ENCODE data around the gene RTN4R. TPM values are rescaled to one million over a fixed set of nuclear protein-coding genes. Genes with fewer than 3 reads are reported as not detected.

RTN4R gene
- total and polyA plus RNA-seq, 2 experiments from 2014 or later: 10.6 to 38.4 TPM

DNA sequence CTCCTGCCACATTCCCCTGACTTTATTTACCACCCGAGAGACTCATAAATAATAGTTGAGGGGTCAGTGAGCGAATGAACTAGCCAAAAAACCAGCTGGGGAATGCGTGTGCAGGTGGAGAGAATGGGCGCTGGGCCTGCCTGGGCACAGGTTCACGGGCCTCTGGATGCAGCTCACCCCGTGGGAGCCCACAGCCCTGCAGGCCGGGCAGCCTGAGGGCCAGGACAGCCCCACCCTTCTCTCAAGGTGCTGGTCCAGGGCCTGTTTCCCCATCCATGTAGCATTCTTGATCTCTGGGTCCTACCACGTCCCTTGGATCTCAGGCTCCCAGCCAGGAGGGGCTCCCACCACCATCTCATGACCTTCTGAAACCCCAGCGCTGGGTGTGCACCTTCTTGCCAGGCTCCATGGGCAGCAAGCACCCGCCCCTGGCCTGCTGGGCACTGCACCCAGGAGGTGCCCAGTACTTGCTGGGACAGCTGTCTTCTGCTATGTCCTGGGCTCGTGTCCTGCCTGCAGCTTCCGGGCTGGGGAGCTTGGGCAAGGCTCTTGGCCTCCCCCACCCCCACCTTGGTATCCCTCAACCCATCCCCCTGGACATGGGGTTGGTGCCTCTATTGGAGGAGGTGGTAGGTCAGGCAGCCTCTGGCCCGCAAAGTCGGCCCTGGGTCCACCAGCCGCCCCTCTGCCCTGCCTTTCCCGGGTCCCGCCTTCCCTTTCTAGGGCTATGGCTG lies 74.2 kb downstream of the RTN4R start:
- ATAC-seq (no peak), DNase-seq (ENCODE audit: low spot score) (no peak)
- Histone ChIP-seq H3K79me2 (replicated peaks; ENCODE audit: insufficient read depth) (no peaks in the 10 kb centered on the region), H3K27me3 (ENCODE audit: insufficient read depth) (no peaks in the 10 kb centered on the region), H3K4me1 (ENCODE audit: insufficient read depth) (no peaks in the 10 kb centered on the region), H4K20me1 (replicated peaks; ENCODE audit: insufficient read depth) (no peaks in the 10 kb centered on the region), H2AFZ (no peak overlapping the region), H3F3A (replicated peaks; ENCODE audit: low read depth) (no peaks in the 10 kb centered on the region), H3K9me2 (ENCODE audit: insufficient read depth) (no peaks in the 10 kb centered on the region), H3K4me3 (no peak overlapping the region), H3K36me3 (ENCODE audit: insufficient read depth) (no peaks in the 10 kb centered on the region), H3K4me2 (no peak overlapping the region), H3K27ac (ENCODE audit: low read depth) (no peak overlapping the region)
- Mint-ChIP-seq H3K27me3 (ENCODE audit: insufficient read depth, low read depth, poor library complexity) (peaks cover 6% of the 10 kb centered on the region), H3K9me3 (no peaks in the 10 kb centered on the region), H3K36me3 (ENCODE audit: low read depth) (no peaks in the 10 kb centered on the region), H3K4me3 (no peak overlapping the region), H3K4me1 (no peaks in the 10 kb centered on the region; the same call in 2 of the 3 replicates), H3K27ac (no peak overlapping the region)
- TF ChIP-seq, protein P1, sequence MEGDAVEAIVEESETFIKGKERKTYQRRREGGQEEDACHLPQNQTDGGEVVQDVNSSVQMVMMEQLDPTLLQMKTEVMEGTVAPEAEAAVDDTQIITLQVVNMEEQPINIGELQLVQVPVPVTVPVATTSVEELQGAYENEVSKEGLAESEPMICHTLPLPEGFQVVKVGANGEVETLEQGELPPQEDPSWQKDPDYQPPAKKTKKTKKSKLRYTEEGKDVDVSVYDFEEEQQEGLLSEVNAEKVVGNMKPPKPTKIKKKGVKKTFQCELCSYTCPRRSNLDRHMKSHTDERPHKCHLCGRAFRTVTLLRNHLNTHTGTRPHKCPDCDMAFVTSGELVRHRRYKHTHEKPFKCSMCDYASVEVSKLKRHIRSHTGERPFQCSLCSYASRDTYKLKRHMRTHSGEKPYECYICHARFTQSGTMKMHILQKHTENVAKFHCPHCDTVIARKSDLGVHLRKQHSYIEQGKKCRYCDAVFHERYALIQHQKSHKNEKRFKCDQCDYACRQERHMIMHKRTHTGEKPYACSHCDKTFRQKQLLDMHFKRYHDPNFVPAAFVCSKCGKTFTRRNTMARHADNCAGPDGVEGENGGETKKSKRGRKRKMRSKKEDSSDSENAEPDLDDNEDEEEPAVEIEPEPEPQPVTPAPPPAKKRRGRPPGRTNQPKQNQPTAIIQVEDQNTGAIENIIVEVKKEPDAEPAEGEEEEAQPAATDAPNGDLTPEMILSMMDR (conservative IDR thresholded peaks at IDR 0.05; ENCODE audit: low read depth in 2 of 2): 0 out of 4 replicates have a peak, but pooled peaks of 1 of the 2 experiments have one; percentile 4
- TF ChIP-seq, protein P2, sequence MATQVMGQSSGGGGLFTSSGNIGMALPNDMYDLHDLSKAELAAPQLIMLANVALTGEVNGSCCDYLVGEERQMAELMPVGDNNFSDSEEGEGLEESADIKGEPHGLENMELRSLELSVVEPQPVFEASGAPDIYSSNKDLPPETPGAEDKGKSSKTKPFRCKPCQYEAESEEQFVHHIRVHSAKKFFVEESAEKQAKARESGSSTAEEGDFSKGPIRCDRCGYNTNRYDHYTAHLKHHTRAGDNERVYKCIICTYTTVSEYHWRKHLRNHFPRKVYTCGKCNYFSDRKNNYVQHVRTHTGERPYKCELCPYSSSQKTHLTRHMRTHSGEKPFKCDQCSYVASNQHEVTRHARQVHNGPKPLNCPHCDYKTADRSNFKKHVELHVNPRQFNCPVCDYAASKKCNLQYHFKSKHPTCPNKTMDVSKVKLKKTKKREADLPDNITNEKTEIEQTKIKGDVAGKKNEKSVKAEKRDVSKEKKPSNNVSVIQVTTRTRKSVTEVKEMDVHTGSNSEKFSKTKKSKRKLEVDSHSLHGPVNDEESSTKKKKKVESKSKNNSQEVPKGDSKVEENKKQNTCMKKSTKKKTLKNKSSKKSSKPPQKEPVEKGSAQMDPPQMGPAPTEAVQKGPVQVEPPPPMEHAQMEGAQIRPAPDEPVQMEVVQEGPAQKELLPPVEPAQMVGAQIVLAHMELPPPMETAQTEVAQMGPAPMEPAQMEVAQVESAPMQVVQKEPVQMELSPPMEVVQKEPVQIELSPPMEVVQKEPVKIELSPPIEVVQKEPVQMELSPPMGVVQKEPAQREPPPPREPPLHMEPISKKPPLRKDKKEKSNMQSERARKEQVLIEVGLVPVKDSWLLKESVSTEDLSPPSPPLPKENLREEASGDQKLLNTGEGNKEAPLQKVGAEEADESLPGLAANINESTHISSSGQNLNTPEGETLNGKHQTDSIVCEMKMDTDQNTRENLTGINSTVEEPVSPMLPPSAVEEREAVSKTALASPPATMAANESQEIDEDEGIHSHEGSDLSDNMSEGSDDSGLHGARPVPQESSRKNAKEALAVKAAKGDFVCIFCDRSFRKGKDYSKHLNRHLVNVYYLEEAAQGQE (IDR thresholded peaks at IDR 0.05; ENCODE audit: unreplicated experiment): no peak

DNA sequence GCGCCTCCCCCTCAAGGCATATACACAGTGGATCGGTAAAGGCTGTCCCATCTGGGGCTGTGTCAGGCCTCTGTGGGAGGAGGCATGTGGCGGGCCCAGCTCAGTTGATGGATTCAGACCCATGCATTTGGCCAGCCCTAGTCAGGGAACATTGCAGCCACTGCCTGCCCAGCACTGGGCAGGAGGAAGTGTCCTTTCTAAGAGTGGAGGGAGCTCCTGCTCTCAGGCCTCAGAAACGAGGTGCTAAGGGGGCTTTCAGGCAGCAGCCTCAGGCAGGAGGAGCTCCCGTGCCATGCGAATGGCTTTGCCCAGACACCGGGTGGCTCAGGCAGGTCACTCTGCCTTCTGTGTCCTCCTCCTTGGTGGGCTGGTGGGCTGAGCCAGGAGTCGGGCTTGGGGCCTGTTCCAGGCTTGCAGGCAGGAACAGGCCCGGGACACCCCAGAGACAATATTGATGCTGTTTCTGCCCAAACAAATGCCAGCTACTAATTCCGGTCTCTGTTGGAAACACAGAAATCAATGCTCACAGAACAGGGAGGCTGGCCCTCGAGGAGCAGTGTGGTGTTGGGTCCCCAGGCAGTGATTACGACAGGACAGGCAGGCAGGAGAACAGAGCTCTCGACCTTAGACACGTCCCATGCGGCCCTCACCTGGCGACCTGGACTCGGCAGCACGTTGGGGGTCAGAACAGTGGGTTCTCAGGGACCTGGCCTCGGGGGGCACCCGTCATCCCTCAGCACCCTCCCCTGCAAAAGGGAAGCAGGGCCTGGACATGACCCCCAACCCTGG lies 75.0 kb downstream of the RTN4R start:
- H3K9me3 Mint-ChIP-seq: no peaks in the 10 kb centered on the region
- no peaks in the 10 kb centered on the region for H3K36me3 Mint-ChIP-seq (ENCODE audit: low read depth)
- no peaks in the 10 kb centered on the region for H3F3A ChIP-seq (replicated peaks; ENCODE audit: low read depth)
- H3K4me2 ChIP-seq: no peak overlapping the region
- no peaks in the 10 kb centered on the region for H4K20me1 ChIP-seq (replicated peaks; ENCODE audit: insufficient read depth)
- H3K4me1 Mint-ChIP-seq: no peaks in the 10 kb centered on the region; the same call in 2 of the 3 replicates
- peaks cover 6% of the 10 kb centered on the region for H3K27me3 Mint-ChIP-seq (ENCODE audit: insufficient read depth, low read depth, poor library complexity)
- no peaks in the 10 kb centered on the region for H3K4me1 ChIP-seq (ENCODE audit: insufficient read depth)
- DNase-seq (ENCODE audit: low spot score) (peak; percentile 64), ATAC-seq (peak; percentile 82)
- no peaks in the 10 kb centered on the region for H3K36me3 ChIP-seq (ENCODE audit: insufficient read depth)
- H3K79me2 ChIP-seq (replicated peaks; ENCODE audit: insufficient read depth): no peaks in the 10 kb centered on the region
- no peaks in the 10 kb centered on the region for H3K9me2 ChIP-seq (ENCODE audit: insufficient read depth)
- no peak overlapping the region for H3K4me3 ChIP-seq
- no peaks in the 10 kb centered on the region for H3K27me3 ChIP-seq (ENCODE audit: insufficient read depth)
- H3K27ac Mint-ChIP-seq: no peak overlapping the region
- H3K27ac ChIP-seq (ENCODE audit: low read depth): no peak overlapping the region
- H3K4me3 Mint-ChIP-seq: no peak overlapping the region
- TF ChIP-seq EZH2phosphoT487 (IDR thresholded peaks at IDR 0.05; ENCODE audit: unreplicated experiment): no peak
- TF ChIP-seq, protein P1 (conservative IDR thresholded peaks at IDR 0.05; ENCODE audit: low read depth in 2 of 2): peak; percentile 14 to 66; a peak in 2 of 4 replicates
- H2AFZ ChIP-seq: peak overlapping the region; percentile 81; the same call in 1 of the 2 replicates
